DOHH2 (cell line): ENCODE results near the gene GRIP2.

Experiments used
- H3F3A ChIP-seq: fragments of 200-600 bp; sonication (generic), shearing (Covaris generic); 2 replicates; pipeline ENCODE4 v1.6.0; 2016; ENCODE audit warnings: antibody characterized with exemption, mild to moderate bottlenecking; ENCODE audit not compliant: control insufficient read depth, insufficient read depth
- H3K27ac ChIP-seq: fragments of 200-600 bp; sonication (generic); 2 replicates; pipeline ENCODE4 v1.5.1; 2014; ENCODE audit warnings: low read depth, mild to moderate bottlenecking, low read length, moderate library complexity
- H3K27me3 ChIP-seq: fragments of 200-600 bp; sonication (generic); 2 replicates; pipeline ENCODE4 v1.6.1; 2014; ENCODE audit warnings: mild to moderate bottlenecking, low read length, mixed read lengths; ENCODE audit not compliant: control insufficient read depth
- H3K36me3 ChIP-seq: fragments of 200-600 bp; sonication (generic); 2 replicates; pipeline ENCODE4 v1.6.1; 2014; ENCODE audit warnings: mild to moderate bottlenecking, low read length, moderate library complexity, mixed read lengths; ENCODE audit not compliant: control insufficient read depth
- H3K4me1 ChIP-seq: fragments of 200-600 bp; sonication (generic); 2 replicates; pipeline ENCODE4 v1.6.1; 2014; ENCODE audit warnings: mild to moderate bottlenecking, low read length, mixed read lengths; ENCODE audit not compliant: control insufficient read depth
- H3K4me2 ChIP-seq: fragments of 200-600 bp; sonication (generic); 2 replicates; pipeline ENCODE4 v1.6.0; 2014; ENCODE audit warnings: mild to moderate bottlenecking, low read length, moderate library complexity
- H3K4me3 ChIP-seq: fragments of 200-600 bp; sonication (generic); 2 replicates; pipeline ENCODE4 v1.5.1; 2014; ENCODE audit warnings: mild to moderate bottlenecking, low read length, mixed read lengths
- H3K79me2 ChIP-seq: fragments of 200-600 bp; sonication (generic); 2 replicates; pipeline ENCODE4 v1.6.1; 2014; ENCODE audit warnings: mild to moderate bottlenecking, low read length, mixed read lengths; ENCODE audit not compliant: control insufficient read depth
- H3K9me2 ChIP-seq: fragments of 200-600 bp; sonication (generic); replicated peaks from 2 replicates; pipeline ENCODE4 v1.6.1; 2014; ENCODE audit warnings: mild to moderate bottlenecking, low read length, mixed read lengths; ENCODE audit not compliant: control insufficient read depth
- H3K9me3 ChIP-seq: fragments of 200-600 bp; sonication (generic); 2 replicates; pipeline ENCODE4 v1.6.1; 2014; ENCODE audit warnings: antibody characterized with exemption, low read length, mixed read lengths; ENCODE audit not compliant: control insufficient read depth, insufficient read depth
- H4K20me1 ChIP-seq: fragments of 200-600 bp; sonication (generic); 2 replicates; pipeline ENCODE4 v1.6.0; 2014; ENCODE audit warnings: low read depth, mild to moderate bottlenecking, antibody characterized with exemption, low read length, moderate library complexity; ENCODE audit not compliant: control insufficient read depth, insufficient read depth
- EZH2phosphoT487 ChIP-seq: fragments of 200-600 bp; sonication (generic); IDR thresholded peaks from 2 replicates; pipeline ENCODE4 v1.6.1; 2017; ENCODE audit warnings: borderline replicate concordance, mild to moderate bottlenecking, antibody characterized with exemption, low read length, moderate library complexity, mixed read lengths
- TF ChIP-seq, protein P1 (sequence below): fragments of 200-600 bp; sonication (generic); IDR thresholded peaks from one replicate; pipeline ENCODE4 v1.5.1; 2014; ENCODE audit warnings: antibody characterized with exemption, mild to moderate bottlenecking, low read depth, low read length; ENCODE audit not compliant: poor library complexity, severe bottlenecking

Gene GRIP2

DNA sequence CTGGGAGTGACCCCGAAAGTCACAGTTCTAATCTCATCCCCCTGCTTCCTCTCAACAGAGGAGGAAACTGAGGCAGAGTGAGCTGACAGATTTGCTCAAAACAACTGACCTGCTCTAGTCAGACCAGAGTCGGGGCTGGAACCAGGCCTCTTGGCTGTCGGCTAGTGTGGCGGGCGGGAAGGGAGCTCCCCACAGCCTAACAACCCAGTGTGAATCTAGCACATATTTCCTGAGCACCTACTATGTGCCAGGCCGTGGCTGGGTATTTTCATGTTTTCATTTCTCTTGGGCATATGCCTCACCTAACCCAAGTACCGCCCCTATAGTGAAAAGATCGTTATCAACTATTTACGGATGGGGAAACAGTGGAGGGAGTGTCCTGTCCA is 27.2 kb downstream of the GRIP2 start:
- no peaks in the 10 kb centered on the region for H3K9me2 ChIP-seq
- TF ChIP-seq, protein P1, sequence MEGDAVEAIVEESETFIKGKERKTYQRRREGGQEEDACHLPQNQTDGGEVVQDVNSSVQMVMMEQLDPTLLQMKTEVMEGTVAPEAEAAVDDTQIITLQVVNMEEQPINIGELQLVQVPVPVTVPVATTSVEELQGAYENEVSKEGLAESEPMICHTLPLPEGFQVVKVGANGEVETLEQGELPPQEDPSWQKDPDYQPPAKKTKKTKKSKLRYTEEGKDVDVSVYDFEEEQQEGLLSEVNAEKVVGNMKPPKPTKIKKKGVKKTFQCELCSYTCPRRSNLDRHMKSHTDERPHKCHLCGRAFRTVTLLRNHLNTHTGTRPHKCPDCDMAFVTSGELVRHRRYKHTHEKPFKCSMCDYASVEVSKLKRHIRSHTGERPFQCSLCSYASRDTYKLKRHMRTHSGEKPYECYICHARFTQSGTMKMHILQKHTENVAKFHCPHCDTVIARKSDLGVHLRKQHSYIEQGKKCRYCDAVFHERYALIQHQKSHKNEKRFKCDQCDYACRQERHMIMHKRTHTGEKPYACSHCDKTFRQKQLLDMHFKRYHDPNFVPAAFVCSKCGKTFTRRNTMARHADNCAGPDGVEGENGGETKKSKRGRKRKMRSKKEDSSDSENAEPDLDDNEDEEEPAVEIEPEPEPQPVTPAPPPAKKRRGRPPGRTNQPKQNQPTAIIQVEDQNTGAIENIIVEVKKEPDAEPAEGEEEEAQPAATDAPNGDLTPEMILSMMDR = no peak
- TF ChIP-seq EZH2phosphoT487 = no peak
- H3K36me3 ChIP-seq = no peaks in the 10 kb centered on the region
- H3K27me3 ChIP-seq = no peaks in the 10 kb centered on the region; the same call in 1 of the 2 replicates
- no peak overlapping the region for H3K27ac ChIP-seq
- no peaks in the 10 kb centered on the region for H3K79me2 ChIP-seq
- no peaks in the 10 kb centered on the region for H3K9me3 ChIP-seq
- H3K4me3 ChIP-seq = no peak overlapping the region
- no peaks in the 10 kb centered on the region for H3K4me1 ChIP-seq
- H4K20me1 ChIP-seq = no peaks in the 10 kb centered on the region
- no peak overlapping the region for H3K4me2 ChIP-seq
- no peaks in the 10 kb centered on the region for H3F3A ChIP-seq

DNA sequence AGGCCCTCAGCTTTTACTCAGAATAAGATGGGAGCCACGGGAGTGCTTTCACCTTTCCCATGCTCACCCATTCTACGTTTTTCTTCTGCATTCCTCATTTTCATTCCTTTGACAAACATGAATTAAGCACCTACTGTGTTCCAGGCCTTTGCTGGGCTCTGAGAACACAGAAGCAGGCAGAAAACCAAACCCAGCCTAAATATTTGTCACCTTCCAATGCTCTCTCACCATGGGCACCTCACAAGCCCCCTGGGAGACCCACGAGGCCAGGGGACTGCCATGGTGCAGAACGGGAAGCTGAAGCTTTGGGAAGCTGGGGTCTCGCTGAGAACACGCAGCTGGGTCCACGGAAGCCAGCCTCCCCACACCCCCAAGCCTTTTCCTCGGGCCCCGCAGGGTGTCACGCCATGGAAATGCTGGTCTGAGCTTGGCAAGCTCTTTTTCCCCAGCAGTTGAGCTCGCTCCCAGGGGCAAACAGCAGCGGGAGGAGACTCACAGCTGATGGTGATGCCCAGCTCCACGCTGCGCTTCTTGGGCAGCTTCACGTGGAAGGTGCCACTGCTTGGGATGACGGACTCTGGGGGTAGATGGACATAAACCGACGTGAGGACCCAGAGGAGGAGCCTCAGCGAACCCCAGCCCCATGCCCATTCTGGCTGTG is 27.7 kb downstream of the GRIP2 start:
- H3K27me3 ChIP-seq = no peaks in the 10 kb centered on the region; the same call in 1 of the 2 replicates
- H3K4me2 ChIP-seq = no peak overlapping the region
- H3K4me3 ChIP-seq = no peak overlapping the region
- no peaks in the 10 kb centered on the region for H3F3A ChIP-seq
- H3K9me2 ChIP-seq = no peaks in the 10 kb centered on the region
- H4K20me1 ChIP-seq = no peaks in the 10 kb centered on the region
- H3K36me3 ChIP-seq = no peaks in the 10 kb centered on the region
- no peaks in the 10 kb centered on the region for H3K79me2 ChIP-seq
- no peaks in the 10 kb centered on the region for H3K9me3 ChIP-seq
- TF ChIP-seq EZH2phosphoT487 = no peak
- TF ChIP-seq, protein P1 = no peak
- H3K27ac ChIP-seq = no peak overlapping the region
- no peaks in the 10 kb centered on the region for H3K4me1 ChIP-seq

DNA sequence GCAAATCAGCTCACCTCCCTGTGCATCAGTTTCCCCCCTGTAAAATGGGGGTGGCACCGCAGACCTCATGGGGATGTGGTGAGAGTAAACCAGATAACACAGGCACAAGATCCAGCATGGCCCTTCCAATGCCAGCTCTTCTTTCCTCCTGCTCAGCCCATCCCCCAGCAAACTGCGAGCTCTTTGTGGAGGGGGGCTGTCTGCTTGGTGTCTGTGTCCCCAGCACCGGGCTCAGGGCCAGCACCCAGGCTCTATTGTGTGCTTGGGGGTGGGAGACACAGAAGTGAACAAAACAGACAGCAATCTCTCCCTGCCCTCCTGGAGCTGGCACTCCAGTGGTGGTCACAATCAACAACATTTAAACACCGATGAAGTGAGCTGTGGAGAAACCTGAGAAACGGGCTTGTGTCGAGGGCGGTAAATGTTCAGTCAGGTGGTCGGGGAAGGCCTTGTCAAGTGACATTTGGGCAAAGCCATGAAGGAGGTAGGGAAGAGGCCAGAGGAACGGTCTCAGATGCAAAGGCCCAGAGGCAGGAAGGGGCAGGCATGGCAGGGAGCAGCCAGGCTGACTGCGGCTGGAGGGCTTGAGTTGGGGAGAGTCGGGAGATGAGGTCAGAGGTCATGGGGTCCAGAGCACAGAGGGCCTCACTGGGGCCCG is 28.4 kb downstream of the GRIP2 start:
- Histone ChIP-seq H3K4me2 (no peak overlapping the region), H3K36me3 (no peaks in the 10 kb centered on the region), H3K9me3 (no peaks in the 10 kb centered on the region), H3F3A (no peaks in the 10 kb centered on the region), H3K4me1 (no peaks in the 10 kb centered on the region), H3K4me3 (no peak overlapping the region), H4K20me1 (no peaks in the 10 kb centered on the region), H3K27me3 (no peaks in the 10 kb centered on the region; the same call in 1 of the 2 replicates), H3K79me2 (no peaks in the 10 kb centered on the region), H3K9me2 (no peaks in the 10 kb centered on the region), H3K27ac (no peak overlapping the region)
- TF ChIP-seq, protein P1 = no peak
- TF ChIP-seq EZH2phosphoT487 = no peak
